NOMO-1 treated with dmso at 0.1 percent for 144 hours (cell line): ENCODE measurements around the gene CFAP69.

ENCODE experiments used
- DNase-seq: peaks from one replicate; lab custom pipeline; 2025; ENCODE audit not compliant: unreplicated experiment; lab: John Stamatoyannopoulos, UW

The CFAP69 gene

GRCh38 chr7:90244909-90245851, at the start of gene CFAP69:
Gene CFAP69, plus strand, starts transcription at chr7:90245174. Its CDS starts 251 bp downstream, at chr7:90245425.
- DNase-seq = peak; percentile 89

DNA sequence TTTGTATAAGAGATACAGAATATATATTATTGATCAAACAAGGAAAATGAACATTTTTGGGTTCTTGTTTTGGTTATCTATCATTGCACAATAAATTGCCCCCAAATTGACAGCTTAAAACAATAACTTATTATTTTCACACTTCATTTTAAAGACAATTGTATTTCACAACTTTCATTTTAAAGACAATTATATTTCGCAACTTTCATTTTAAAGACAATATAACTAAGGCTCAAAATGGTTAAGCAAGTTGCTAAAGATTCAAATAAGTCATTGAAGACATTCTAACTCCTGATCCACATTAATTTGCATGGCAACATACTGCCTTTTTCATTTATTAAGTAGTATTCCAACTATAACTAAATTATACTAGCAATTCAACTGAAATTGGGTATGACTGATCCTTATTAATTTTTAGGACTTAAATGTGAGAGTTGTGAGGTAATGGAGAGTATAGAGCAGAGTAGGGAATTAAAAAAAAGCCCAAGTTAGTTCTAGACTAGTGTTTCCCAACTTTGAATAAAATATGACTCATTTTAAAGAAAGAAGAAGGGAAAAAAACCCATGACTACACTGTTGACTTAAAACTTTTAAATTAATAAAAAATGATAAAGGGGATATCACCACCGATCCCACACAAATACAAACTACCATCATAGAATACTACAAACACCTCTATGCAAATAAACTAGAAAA, 43.3 kb upstream of the CFAP69 start:
- no peak for DNase-seq

- DNase-seq = no peak
Measured at GRCh38 chr7:90207956-90208355, 37.0 kb upstream of the CFAP69 start.

DNA sequence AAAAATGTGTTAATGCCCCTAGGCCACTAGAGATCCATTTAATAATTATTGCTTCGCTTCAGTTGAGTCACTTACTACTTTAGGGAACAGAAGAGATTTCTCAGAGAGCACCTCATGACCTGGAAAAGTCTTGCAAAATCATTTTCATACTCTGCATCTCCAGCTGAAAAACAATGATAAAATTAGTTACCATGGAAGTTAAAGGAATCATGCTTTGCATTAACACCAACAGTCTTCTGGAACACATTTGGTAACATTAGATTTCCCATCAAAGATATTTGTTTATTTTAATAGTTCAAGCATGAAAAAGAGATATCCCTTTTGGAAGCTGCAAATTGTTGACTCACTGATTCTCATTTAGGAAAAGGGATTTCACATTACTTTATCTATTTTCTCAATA, 35.2 kb upstream of the CFAP69 start:
- DNase-seq = no peak

DNA sequence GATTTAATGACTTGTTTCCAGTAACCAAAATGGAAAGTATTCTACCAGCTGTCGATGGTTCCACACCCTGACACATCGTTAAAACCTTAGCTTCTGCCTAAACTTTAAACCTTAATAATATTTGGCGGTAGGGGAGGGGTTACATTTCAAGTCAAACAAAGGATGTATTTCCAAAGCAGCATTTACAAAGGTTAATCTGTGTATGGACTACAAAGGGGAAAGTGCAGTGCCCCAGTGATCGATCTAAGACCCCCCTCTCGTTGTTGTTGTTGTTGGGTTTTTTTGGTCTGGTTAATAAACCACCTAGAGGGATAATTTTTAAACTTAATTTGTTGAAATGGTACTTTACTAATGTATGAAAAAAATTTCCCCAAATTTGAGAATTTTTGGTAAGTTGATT, 34.5 kb upstream of the CFAP69 start:
- no peak for DNase-seq

DNA sequence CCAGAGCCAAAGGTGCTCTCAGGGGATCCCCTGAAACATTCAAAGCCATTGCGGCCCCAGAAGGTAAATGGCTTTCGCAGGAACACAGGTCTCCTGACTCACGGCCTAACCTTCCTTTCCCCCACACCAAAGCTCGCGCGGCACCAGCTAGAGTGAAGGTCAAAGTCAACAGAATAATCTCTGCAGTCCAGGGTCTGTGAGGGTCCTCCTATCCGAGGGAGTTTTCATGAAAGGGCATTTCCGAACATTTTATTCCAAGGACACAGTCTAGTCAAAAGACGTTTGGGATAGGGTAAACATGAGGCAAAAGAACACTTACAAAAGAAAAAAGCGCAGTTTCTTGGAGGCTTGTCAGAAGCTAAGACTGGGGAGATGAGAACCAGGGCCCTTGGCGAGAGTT, 34.0 kb upstream of the CFAP69 start:
- no peak for DNase-seq

DNA sequence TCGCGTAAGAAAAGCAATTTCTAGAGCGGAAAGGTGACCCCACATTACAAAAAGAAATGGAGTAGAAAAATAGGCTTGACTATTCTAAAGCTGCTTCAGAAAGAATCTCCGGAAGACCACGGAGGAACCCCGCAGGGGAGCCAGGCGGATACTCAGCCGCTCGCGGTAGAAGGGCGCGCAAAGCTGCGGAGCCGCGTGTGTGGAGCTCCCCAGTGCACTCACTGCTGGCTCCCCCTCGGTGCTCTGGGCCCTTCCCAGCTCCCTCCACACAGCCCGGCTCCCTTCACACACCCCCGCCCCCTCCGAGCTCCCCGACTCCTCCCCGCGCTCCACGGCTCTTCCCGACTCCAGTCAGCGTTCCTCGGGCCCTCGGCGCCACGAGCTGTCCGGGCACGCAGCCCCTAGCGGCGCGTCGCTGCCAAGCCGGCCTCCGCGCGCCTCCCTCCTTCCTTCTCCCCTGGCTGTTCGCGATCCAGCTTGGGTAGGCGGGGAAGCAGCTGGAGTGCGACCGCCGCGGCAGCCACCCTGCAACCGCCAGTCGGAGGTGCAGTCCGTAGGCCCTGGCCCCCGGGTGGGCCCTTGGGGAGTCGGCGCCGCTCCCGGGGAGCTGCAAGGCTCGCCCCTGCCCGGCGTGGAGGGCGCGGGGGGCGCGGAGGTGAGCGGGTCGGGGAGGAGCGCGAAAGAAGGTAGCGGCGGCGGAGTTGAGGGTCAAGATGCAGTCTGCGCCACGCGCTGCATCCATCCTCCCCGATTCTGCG, 33.4 kb upstream of the CFAP69 start, which contains the start of gene STEAP2:
STEAP2 (plus strand) TSS at position 350 of the 758 bp plus-strand sequence. CDS start 13,343 bp downstream, outside the sequence.
- DNase-seq = peak; percentile 95

DNA sequence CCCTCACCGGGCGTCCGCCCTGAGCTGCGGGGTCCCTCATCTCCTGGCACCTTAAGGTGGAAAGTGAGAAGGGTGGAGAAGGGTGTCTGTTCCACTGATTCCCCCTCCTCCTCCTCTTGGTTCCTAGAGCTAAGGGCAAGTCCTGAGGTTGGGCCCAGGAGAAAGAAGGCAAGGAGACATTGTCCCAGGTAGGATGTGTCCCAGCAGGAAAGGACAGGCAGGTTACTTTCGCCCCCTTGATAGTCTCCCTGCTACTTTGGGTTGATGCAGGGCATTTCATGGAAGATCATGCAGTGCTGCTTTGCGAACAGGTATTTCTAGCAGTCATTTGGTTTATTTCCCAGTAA, 32.9 kb upstream of the CFAP69 start:
- DNase-seq = no peak

DNA sequence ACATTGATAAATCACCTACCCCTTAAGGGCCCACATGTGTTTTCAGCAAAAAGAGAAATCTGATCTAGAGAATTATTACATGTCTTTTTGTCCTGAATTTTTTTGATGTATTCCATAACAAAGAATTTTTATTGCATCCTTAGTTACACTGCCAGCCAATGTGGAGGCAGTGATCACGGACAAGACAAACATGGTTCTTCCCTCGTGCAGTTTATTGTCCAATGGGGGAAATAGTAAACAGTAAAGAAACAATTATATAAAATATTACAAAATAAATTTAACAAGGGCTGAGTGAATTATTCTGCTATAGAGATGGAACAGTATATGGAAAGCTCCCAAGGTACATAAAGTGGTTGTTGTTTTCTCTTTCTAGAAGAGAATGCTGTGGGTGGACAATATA, 31.5 kb upstream of the CFAP69 start:
- DNase-seq = no peak

DNA sequence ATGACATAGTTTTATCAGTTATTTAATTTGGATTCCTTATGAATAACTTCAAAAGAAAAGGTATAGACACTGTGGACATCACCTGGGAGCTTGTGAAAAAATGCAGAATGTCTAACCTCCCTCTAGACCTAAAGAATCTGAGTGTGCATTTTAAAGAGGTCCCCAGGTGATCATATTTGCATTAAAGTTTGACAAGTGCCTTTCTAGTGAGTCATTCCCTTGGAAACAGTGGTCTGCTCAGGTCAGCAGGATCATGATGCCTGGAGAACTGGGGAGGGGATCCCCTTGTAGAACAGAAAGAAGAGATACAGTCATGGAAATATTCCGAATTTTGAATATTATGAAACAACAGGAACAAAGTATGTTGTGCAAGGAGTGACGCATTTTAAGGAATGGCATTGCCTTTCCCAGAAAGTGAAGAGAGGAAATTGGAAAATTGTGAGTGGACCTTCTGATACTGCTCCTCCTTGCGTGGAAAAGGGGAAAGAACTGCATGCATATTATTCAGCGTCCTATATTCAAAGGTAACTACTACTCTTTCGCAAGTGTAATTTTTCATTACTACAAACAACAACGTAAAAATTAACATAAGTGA, 28.8 kb upstream of the CFAP69 start:
- no peak for DNase-seq

DNA sequence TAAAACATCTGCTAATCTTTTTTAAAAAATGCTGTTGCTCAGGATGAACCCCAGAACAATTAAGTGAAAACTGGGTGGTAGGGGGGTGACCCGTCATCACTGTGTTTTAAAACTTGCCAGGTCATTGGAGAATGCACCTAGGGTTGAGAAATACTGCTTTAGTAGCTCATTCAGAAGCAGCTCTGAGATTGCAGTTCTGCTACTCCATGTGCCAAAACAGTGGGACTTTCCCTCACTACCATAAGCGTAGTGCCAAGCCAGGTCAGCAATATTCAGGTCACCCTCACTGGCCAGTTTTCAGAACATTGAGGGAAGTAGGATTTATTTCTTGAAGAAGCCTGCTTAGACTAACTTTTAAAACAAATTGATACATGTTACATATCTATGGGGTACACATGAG, 28.2 kb upstream of the CFAP69 start:
- DNase-seq = no peak

DNA sequence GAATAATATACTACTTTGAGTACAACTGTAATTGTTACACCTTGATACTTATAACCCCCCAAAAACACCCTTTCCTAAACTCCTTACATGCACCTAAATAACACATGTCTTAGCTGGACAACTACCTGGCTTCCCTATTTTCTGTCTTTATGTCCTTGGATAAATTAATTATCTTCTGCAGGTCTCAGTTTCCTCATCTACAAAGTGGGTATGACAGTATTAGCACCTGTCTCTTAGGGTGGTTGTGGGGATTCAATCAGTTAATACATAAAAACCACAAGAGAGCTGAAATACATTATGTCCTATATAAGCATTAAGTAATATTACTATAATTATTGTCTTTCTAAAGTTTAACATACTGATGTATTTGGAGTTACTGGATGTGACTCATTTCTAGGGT, 22.6 kb upstream of the CFAP69 start:
- DNase-seq = no peak

- no peak for DNase-seq
Measured at GRCh38 chr7:90222811-90223725, 21.9 kb upstream of the CFAP69 start.

- DNase-seq = no peak
Measured at GRCh38 chr7:90224195-90224594, 20.8 kb upstream of the CFAP69 start.

- no peak for DNase-seq
Measured at GRCh38 chr7:90225181-90225580, 19.8 kb upstream of the CFAP69 start.

- DNase-seq = no peak
Measured at GRCh38 chr7:90225601-90226000, 19.4 kb upstream of the CFAP69 start.

- DNase-seq = no peak
Measured at GRCh38 chr7:90227259-90227658, 17.7 kb upstream of the CFAP69 start.

- no peak for DNase-seq
Measured at GRCh38 chr7:90229682-90230081, 15.3 kb upstream of the CFAP69 start.

DNA sequence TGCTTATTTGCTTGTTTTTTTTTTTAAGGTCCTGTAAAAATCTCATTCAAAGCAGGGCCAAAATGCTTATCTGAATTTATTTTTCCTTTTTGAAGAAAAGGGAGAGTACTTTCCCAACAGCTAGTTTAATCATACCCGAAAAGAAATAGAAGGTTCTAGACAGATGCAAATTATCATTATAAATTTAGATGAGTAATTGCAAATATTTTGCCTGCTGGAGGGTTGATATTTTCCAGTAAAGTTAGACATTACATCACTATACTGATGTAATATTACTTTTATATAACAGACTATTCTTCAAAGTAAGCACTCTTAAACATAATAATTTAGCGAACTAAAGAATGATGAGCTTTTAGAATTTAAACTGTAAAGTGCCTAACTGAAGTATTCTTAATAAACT, 14.1 kb upstream of the CFAP69 start:
- DNase-seq = no peak

- no peak for DNase-seq
Measured at GRCh38 chr7:90231304-90231703, 13.7 kb upstream of the CFAP69 start.
